MCF 10A (cell line): ENCODE measurements around the gene AGT. TPM values are rescaled to one million over a fixed set of nuclear protein-coding genes. Genes with fewer than 3 reads are reported as not detected.

Experiments
- BruUV-seq: library from RNA; stranded (reverse); fragments of 400-500 nt; replicated peaks from 2 replicates; lab custom pipeline; 2021; lab: Mats Ljungman, UMichigan
- CTCF ChIA-PET: fragments of 300-600 bp; sonication (Branson Sonifier 250); formaldehyde crosslinking; extraction: SDS; loops from one replicate; lab custom pipeline; 2021; ENCODE audit warnings: antibody characterized with exemption, inconsistent platforms; lab: Yijun Ruan, JAX
- POLR2A ChIA-PET: fragments of 300-600, 350-650 bp; sonication (Branson Sonifier 250); formaldehyde crosslinking; extraction: SDS; loops from one replicate; lab custom pipeline; 2020; ENCODE audit warnings: antibody characterized with exemption, inconsistent platforms; lab: Yijun Ruan, JAX
- DNase-seq: peaks from one replicate; pipeline ENCODE4 v3.0.0-alpha.2; 2018; ENCODE audit not compliant: unreplicated experiment
- H3K27ac Mint-ChIP-seq: one replicate; pipeline ENCODE4 v1.8.0; 2022; ENCODE audit warnings: mild to moderate bottlenecking, low read depth, mixed read lengths; ENCODE audit not compliant: unreplicated experiment
- H3K27me3 Mint-ChIP-seq: one replicate; pipeline ENCODE4 v1.8.0; 2022; ENCODE audit warnings: mixed read lengths; ENCODE audit not compliant: insufficient read depth, unreplicated experiment
- H3K36me3 Mint-ChIP-seq: one replicate; pipeline ENCODE4 v1.8.0; 2022; ENCODE audit warnings: mild to moderate bottlenecking, moderate library complexity, mixed read lengths; ENCODE audit not compliant: insufficient read depth, unreplicated experiment
- H3K4me1 Mint-ChIP-seq: one replicate; pipeline ENCODE4 v1.8.0; 2022; ENCODE audit warnings: mixed read lengths; ENCODE audit not compliant: insufficient read depth, unreplicated experiment
- H3K4me3 Mint-ChIP-seq: one replicate; pipeline ENCODE4 v1.8.0; 2022; ENCODE audit warnings: mild to moderate bottlenecking, moderate library complexity, mixed read lengths; ENCODE audit not compliant: unreplicated experiment
- H3K9me3 Mint-ChIP-seq: one replicate; pipeline ENCODE4 v1.8.0; 2022; ENCODE audit warnings: mixed read lengths; ENCODE audit not compliant: unreplicated experiment
- intact Hi-C: fragments of 100-400 bp; cut with micrococcal nuclease; formaldehyde crosslinking; loops from 2 replicates; pipeline ENCODE4 v1.14.1; 2022
- total RNA-seq: library from RNA; stranded (reverse); gene quantifications from 2 replicates; pipeline ENCODE4 v1.2.3, GENCODE V29; 2022
- TF ChIP-seq, protein P1 (sequence below): fragments of 200-600 bp; IDR thresholded peaks from one replicate; pipeline ENCODE4 v1.8.0; 2022; ENCODE audit warnings: antibody characterized with exemption, mild to moderate bottlenecking; ENCODE audit not compliant: unreplicated experiment

AGT gene
- total RNA-seq, 1 experiment from 2014 or later: not detected

GRCh38 chr1:230706887-230707731 is 6.8 kb downstream of the AGT start:
- ChIA-PET CTCF (interaction anchor here (0.6 to 0.8 kb wide), 2 partner anchors 91 to 1563 kb away, joined by 3 read pairs; no protein-coding TSS in a partner anchor), POLR2A (no interaction called here)
- no peaks in the 10 kb centered on the region for H3K36me3 Mint-ChIP-seq
- H3K27ac Mint-ChIP-seq: no peak overlapping the region
- H3K9me3 Mint-ChIP-seq: no peaks in the 10 kb centered on the region
- peaks cover 11% of the 10 kb centered on the region for H3K4me1 Mint-ChIP-seq
- TF ChIP-seq, protein P1, sequence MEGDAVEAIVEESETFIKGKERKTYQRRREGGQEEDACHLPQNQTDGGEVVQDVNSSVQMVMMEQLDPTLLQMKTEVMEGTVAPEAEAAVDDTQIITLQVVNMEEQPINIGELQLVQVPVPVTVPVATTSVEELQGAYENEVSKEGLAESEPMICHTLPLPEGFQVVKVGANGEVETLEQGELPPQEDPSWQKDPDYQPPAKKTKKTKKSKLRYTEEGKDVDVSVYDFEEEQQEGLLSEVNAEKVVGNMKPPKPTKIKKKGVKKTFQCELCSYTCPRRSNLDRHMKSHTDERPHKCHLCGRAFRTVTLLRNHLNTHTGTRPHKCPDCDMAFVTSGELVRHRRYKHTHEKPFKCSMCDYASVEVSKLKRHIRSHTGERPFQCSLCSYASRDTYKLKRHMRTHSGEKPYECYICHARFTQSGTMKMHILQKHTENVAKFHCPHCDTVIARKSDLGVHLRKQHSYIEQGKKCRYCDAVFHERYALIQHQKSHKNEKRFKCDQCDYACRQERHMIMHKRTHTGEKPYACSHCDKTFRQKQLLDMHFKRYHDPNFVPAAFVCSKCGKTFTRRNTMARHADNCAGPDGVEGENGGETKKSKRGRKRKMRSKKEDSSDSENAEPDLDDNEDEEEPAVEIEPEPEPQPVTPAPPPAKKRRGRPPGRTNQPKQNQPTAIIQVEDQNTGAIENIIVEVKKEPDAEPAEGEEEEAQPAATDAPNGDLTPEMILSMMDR: no peak
- intact Hi-C loops: no loop called here
- H3K27me3 Mint-ChIP-seq: no peaks in the 10 kb centered on the region
- no peak for DNase-seq
- no TSS peak for BruUV-seq
- H3K4me3 Mint-ChIP-seq: no peak overlapping the region

- H3K4me3 Mint-ChIP-seq: no peak overlapping the region
- POLR2A ChIA-PET: no interaction called here
- TF ChIP-seq, protein P1: no peak
- DNase-seq: no peak
- peaks cover 5% of the 10 kb centered on the region for H3K27me3 Mint-ChIP-seq
- no peaks in the 10 kb centered on the region for H3K36me3 Mint-ChIP-seq
- H3K4me1 Mint-ChIP-seq: peaks cover 11% of the 10 kb centered on the region
- no TSS peak for BruUV-seq
- H3K27ac Mint-ChIP-seq: no peak overlapping the region
- no peaks in the 10 kb centered on the region for H3K9me3 Mint-ChIP-seq
- CTCF ChIA-PET: no interaction called here
- intact Hi-C loops: no loop called here
These were observed 7.8 kb downstream of the AGT start for GRCh38 chr1:230706020-230706699.

DNA sequence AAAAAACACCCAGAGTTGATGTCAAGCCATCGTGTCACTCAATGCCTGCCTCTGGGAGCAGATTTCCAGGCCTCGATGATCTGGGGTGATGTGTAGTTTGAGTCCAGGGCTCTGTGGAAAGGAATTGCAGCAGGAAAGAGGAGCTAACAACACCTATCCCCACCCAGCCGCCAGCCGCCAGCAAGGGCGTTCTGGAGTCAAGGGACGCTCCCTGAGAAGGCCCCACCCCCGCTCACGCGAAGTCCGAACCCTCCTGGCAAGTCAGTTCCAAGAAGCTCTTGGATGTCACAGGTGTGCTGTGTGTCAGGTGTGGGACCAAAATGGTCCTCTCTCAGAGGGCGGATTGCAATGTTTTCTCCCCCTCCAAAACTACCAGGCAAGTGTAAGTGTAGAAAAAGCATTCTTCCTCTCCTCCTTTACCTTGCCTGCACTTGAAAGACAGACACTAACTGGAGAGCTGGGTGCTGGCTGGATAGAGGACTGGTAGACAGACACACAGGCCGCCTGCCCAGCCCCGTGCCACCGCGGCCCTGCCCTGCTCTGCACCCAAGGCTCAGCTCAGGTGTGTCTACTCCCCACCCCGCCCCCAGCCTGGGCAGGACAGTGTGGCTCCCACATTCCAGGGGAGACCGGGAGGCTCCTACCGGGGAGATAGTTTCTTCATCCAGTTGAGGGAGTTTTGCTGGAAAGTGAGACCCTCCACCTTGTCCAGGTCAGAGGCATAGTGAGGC is 8.5 kb downstream of the AGT start:
- TF ChIP-seq, protein P1: no peak
- BruUV-seq: no TSS peak
- Mint-ChIP-seq H3K27ac (no peak overlapping the region), H3K4me1 (peaks cover 11% of the 10 kb centered on the region), H3K27me3 (peaks cover 12% of the 10 kb centered on the region), H3K36me3 (no peaks in the 10 kb centered on the region), H3K9me3 (no peaks in the 10 kb centered on the region), H3K4me3 (no peak overlapping the region)
- ChIA-PET POLR2A (interaction anchor here (1.0 kb wide), 1 partner anchor 10 kb away, joined by 3 read pairs; no protein-coding TSS in a partner anchor), CTCF (interaction anchor here (1.5 kb wide), 1 partner anchor 11 kb away, joined by 3 read pairs; no protein-coding TSS in a partner anchor)
- intact Hi-C loops: no loop called here
- DNase-seq: no peak
